Omental fat pad (tissue), 4 donors: ENCODE measurements around the gene TOX3. TPM values are rescaled to one million over a fixed set of nuclear protein-coding genes. Genes with fewer than 3 reads are reported as not detected.

Experiments used
- ATAC-seq: fragments of 150-250 bp; one replicate; pipeline ENCODE4 v1.9.1; 2016; ENCODE audit warnings: mild to moderate bottlenecking, moderate library complexity; ENCODE audit not compliant: low FRiP score
- DNase-seq: peaks from one replicate; pipeline ENCODE4 v3.0.0-alpha.2; 2019; ENCODE audit warnings: low spot score
- total RNA-seq, 4 donors: library from RNA; depleted of rRNA; stranded (reverse); fragments of >200 nt; gene quantifications; one replicate each; pipeline ENCODE4 v1.1.0, GENCODE V29; 2016
- TF ChIP-seq, protein P1 (sequence below), 3 donors: fragments of 450-650 bp; IDR thresholded peaks; one replicate each; pipeline ENCODE4 v1.5.1; 2016 to 2017; ENCODE audit warnings: antibody characterized with exemption in 3 of 3, mild to moderate bottlenecking in 3 of 3, moderate library complexity in 2 of 3

The TOX3 gene
- total RNA-seq, 4 donors from 2014 or later = 1.0 TPM; not detected in 3

DNA sequence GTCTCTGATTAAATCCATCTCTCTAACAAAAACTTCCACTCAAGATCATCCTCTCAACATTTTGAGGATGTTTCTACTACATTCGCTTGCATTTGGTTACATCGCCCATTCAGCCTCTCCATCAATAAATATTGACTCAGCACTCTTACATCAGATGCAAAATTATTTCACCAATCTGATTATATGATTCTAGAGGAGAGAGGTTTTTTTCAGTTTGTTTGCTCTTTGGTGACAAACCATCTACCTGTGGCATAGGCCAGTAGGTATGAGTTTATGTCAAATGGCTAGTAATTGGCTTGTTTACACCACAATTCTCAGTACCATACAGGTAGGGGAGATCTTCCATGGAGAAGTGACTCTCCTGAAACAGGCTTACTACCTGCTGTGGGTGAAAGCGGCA, 52.3 kb downstream of the TOX3 start:
- no peak for DNase-seq
- ATAC-seq = no peak
- TF ChIP-seq, protein P1, sequence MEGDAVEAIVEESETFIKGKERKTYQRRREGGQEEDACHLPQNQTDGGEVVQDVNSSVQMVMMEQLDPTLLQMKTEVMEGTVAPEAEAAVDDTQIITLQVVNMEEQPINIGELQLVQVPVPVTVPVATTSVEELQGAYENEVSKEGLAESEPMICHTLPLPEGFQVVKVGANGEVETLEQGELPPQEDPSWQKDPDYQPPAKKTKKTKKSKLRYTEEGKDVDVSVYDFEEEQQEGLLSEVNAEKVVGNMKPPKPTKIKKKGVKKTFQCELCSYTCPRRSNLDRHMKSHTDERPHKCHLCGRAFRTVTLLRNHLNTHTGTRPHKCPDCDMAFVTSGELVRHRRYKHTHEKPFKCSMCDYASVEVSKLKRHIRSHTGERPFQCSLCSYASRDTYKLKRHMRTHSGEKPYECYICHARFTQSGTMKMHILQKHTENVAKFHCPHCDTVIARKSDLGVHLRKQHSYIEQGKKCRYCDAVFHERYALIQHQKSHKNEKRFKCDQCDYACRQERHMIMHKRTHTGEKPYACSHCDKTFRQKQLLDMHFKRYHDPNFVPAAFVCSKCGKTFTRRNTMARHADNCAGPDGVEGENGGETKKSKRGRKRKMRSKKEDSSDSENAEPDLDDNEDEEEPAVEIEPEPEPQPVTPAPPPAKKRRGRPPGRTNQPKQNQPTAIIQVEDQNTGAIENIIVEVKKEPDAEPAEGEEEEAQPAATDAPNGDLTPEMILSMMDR (IDR thresholded peaks at IDR 0.05) = no peak

DNA sequence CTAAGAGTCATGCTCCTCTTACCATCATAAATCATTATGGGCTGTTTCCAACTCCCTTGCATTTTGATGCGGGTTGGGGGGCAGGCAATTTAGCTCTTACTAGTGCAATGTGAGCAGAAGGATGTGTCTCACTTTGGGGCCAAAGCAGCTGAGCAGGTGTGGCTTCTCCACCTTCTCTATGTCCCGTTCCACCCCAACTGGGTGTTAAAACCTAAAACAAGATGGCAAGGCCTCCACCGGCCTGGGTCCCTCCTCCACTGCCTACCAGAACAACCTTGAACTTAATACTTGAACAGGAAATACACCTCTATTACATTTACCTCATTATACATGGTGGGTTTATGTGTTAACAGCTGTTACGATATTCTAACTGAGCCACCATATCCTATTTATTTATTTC, 52.8 kb downstream of the TOX3 start:
- ATAC-seq (no peak), DNase-seq (no peak)
- TF ChIP-seq, protein P1 (IDR thresholded peaks at IDR 0.05) = no peak

DNA sequence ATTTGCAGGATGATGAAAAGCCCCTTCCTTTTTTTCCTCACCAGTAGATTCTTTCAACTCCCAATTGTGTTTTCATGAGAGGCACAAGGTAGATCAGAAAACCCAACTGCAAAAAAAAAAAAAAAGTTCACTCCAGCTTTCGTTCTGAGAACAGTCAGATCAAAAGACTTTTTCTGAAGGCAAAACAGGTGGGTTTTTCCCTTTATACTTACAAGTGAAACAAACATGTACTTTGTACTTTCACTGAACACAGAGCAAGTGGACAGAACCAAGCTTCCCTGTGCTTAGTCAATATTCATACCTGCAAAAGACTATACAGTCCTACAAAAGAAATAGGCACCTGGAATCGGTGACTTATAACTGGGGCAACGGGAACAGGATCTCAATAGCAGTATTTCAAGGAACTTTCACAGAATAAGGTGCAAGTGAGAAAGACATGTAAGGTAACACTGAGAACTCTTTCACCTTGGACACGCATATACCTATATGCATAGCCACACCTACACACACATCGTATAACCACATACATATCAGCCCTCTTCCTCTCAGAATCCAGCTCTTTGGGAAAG, 54.1 kb downstream of the TOX3 start:
- DNase-seq (no peak), ATAC-seq (no peak)
- TF ChIP-seq, protein P1 (IDR thresholded peaks at IDR 0.05) = no peak

DNA sequence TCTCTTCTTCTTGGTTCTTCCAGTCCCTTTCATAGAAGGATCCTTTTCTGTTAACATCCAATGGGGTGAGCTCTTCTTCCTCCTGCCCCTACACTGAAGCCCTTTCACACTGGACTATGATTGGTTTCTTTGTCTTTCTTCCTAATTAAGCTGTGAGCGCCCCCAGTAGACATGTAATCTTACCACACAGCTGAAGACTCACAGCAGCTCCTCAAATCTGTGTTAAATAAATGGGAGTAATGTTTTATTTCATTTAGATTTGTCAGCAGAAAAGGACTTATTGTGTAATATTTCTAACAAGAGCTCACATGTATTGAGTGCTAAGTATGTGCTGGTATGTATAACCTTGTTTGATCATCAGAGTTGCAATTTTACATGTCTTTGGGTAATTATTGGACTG, 55.7 kb downstream of the TOX3 start:
- TF ChIP-seq, protein P1 (IDR thresholded peaks at IDR 0.05) = no peak
- DNase-seq = no peak
- no peak for ATAC-seq

DNA sequence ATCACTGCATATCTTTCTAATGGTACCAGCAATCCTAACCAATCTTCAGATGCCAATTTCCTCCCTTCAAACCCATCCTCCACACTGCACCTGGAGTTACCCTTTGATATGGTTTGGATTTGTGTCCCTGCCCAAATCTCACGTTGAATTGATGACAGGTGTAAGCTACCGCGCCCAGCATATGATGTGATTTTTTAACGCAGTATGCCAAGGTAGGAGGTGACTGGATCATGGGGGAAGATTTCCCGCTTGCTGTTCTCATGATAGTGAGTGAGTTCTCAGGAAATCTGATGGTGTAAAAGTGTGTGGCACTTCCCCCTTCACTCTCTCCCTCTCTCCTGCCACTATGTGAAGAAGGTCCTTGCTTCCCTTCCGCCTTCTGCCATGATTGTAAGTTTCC, 57.0 kb downstream of the TOX3 start:
- ATAC-seq = no peak
- TF ChIP-seq, protein P1 (IDR thresholded peaks at IDR 0.05) = no peak

DNA sequence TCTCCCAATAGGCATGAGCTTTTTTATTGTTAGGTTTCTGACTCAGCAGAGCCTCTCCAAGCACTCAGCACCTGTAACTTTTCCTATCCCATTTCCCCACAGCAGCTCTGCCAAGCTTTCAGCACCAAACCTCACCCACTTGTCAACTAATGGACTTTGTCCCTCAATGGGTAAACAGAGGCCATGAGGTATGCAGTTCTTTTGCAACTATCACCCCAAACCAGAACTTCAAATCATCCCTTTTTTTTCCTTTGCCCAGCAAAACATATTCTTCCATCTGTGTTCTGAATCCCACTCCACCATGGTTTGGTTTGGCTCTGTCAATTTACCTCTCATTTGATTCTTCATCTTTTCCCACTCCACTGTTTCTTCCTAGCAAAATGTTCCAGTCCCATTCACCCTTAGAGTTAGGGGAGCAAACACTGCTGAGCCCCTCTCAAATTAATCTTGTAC, 58.1 kb downstream of the TOX3 start:
- DNase-seq (no peak), ATAC-seq (no peak)
- TF ChIP-seq, protein P1 (IDR thresholded peaks at IDR 0.05) = no peak

More for the DNA sequence above, 57.0 kb downstream of the TOX3 start:
- no peak for DNase-seq

DNA sequence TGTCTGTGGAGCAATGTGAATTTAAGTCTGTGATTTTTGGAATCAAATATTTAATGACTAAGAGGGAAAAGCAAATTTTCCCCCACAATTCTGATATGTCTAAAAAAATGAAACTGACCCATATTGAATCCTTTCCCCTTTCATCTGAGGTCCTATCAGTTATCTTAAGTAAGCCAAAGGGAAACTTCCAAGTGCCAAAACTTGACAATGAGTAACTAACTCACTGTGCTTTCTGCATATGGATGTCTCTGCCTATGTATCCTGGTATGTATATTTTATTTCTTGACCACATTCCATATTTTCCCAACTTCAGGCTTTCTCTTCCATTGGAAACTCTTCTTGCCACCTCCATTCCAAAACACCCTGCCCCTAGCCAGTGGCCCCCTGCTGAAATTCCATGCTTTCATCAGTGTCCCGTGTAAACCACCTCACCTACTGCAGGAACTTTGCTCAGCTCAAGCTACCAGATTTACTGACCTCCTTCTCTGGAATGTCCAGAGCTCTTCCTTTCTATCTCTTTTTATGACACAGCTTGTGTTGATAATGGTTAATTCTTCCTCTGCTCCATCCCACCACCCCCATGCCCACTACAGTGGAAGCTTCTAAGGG, 59.0 kb downstream of the TOX3 start:
- DNase-seq = no peak
- TF ChIP-seq, protein P1 (IDR thresholded peaks at IDR 0.05) = no peak
- no peak for ATAC-seq
